Spleen (tissue), 11 donors: ENCODE data around the gene SEMA5B. TPM values are rescaled to one million over a fixed set of nuclear protein-coding genes. Genes with fewer than 3 reads are reported as not detected.

ENCODE experiments used
- DNase-seq: peaks from one replicate; pipeline ENCODE4 v3.0.0-alpha.2; 2020
- H3K27ac ChIP-seq, 8 donors: fragments of 200-600 bp; sonication (generic) in 7 of 8; 1 replicate in 4 of 8; 2 replicates in 4 of 8; pipeline versions ENCODE4 v1.5.0 to v1.8.0; 2016 to 2021; ENCODE audit warnings: inconsistent platforms in 4 of 8, mild to moderate bottlenecking in 4 of 8, moderate library complexity in 1 of 8
- H3K27me3 ChIP-seq, 7 donors: fragments of 200-600 bp; sonication (generic) in 6 of 7; replicated peaks in 1 of 7; 1 replicate in 4 of 7; 2 replicates in 3 of 7; pipeline versions ENCODE4 v1.5.0 to v1.8.0; 2016 to 2021; ENCODE audit warnings: inconsistent platforms in 3 of 7, mild to moderate bottlenecking in 1 of 7
- H3K36me3 ChIP-seq, 6 donors: fragments of 200-600 bp; sonication (generic) in 5 of 6; 1 replicate in 4 of 6; 2 replicates in 2 of 6; pipeline versions ENCODE4 v1.5.0 to v1.8.0; 2016 to 2021; ENCODE audit warnings: inconsistent platforms in 2 of 6
- H3K4me1 ChIP-seq, 6 donors: fragments of 200-600 bp; sonication (generic) in 5 of 6; 1 replicate in 3 of 6; 2 replicates in 3 of 6; pipeline versions ENCODE4 v1.5.0 to v1.8.0; 2016 to 2021; ENCODE audit warnings: inconsistent platforms in 3 of 6
- H3K4me3 ChIP-seq, 8 donors: fragments of 200-600 bp; sonication (generic) in 7 of 8; 1 replicate in 4 of 8; 2 replicates in 4 of 8; pipeline versions ENCODE4 v1.5.0 to v1.8.0; 2016 to 2021; ENCODE audit warnings: inconsistent platforms in 4 of 8, mild to moderate bottlenecking in 4 of 8, moderate library complexity in 2 of 8
- H3K9me3 ChIP-seq, 8 donors: fragments of 200-600 bp; sonication (generic) in 7 of 8; 1 replicate in 4 of 8; 2 replicates in 4 of 8; pipeline versions ENCODE4 v1.5.0 to v1.8.0; 2016 to 2021; ENCODE audit warnings: inconsistent platforms in 4 of 8
- CTCF ChIP-seq, 11 experiments: fragments of 200-600 bp in 7 of 11; fragments of 450-650 bp in 4 of 11; sonication (generic) in 4 of 11; IDR thresholded peaks in 8 of 11; conservative IDR thresholded peaks in 3 of 11; 1 replicate in 7 of 11; 2 replicates in 4 of 11; pipeline versions ENCODE4 v1.4.0 to v1.8.0; 2016 to 2021; ENCODE audit warnings: antibody characterized with exemption in 11 of 11, inconsistent platforms in 4 of 11, mild to moderate bottlenecking in 1 of 11
- POLR2A ChIP-seq, 3 donors: fragments of 450-650 bp; IDR thresholded peaks; one replicate each; pipeline ENCODE4 v1.5.1; 2017; ENCODE audit warnings: antibody characterized with exemption in 3 of 3, mild to moderate bottlenecking in 1 of 3
- POLR2AphosphoS5 ChIP-seq, 3 donors: sonication (generic); formaldehyde crosslinking; IDR thresholded peaks; one replicate each; pipeline ENCODE4 v1.5.1; 2017; ENCODE audit warnings: antibody characterized with exemption in 3 of 3
- WGBS, 5 donors: extraction: QIAGEN DNeasy Blood & Tissue Kit in 3 of 5; methylation state at CpG; one replicate each; pipeline versions ENCODE4 v1.1.5 to v1.1.7; 2013 to 2018; 5-methylcytosine and 5-hydroxymethylcytosine counted together
- intact Hi-C: fragments of 100-400 bp; cut with DNase I; formaldehyde crosslinking; loops from one replicate; pipeline ENCODE4 v1.15.0; 2023; ENCODE audit warnings: low total_unique reads
- polyA plus RNA-seq, 3 donors: library from polyadenylated mRNA; stranded (reverse); fragments of 200-250 nt; gene quantifications; one replicate each; pipeline ENCODE4 v1.2.1, GENCODE V29; 2013
- total RNA-seq, 7 donors: library from RNA; depleted of rRNA in 3 of 7; stranded (reverse); fragments of >200 nt in 3 of 7; fragmentation: NEBNext Ultra II Directional in 4 of 7; extraction: Animal tissue kit (Norgen Biotek cat#: 25700) in 4 of 7; gene quantifications; one replicate each; pipeline versions ENCODE4 v1.1.0 to v1.2.1, GENCODE V29; 2016 to 2021
- donor health status: healthy with polysubstance abuse.
- donor health status: DM: no; HTN: no; CAD: no; lungs with moderate emphysema.
- donor health status: DM: no; HTN: no; CAD: no.
- donor health status: Bipolar disorder and iron deficiency.
- donor health status: healthy.
- donor health status: DM: no; HTN: no; CAD: no.
- donor health status: DM: yes; HTN: yes; CAD: no.

Gene SEMA5B
- total and polyA plus RNA-seq, 10 donors: 0.09 to 0.63 (median 0.41) TPM; not detected in 3

GRCh38 chr3:122893282-122893681 lies 134.3 kb downstream of the SEMA5B start:
- Histone ChIP-seq H3K27me3 (no peaks in the 10 kb centered on the region), H3K36me3 (no peaks in the 10 kb centered on the region), H3K27ac (no peak overlapping the region), H3K4me1 (peaks cover 0 to 19% (median 4%) of the 10 kb centered on the region in 6 donors), H3K9me3 (no peaks in the 10 kb centered on the region), H3K4me3 (no peak overlapping the region)
- 75 to 80% (median 79%) methylated on average over 8 of the region's 8 CpGs for WGBS, 5 donors
- DNase-seq: no peak
- TF ChIP-seq POLR2AphosphoS5 (IDR thresholded peaks at IDR 0.05) (no peak), POLR2A (IDR thresholded peaks at IDR 0.05) (no peak), CTCF (IDR thresholded peaks at IDR 0.05 in 8 of 11, conservative IDR thresholded peaks at IDR 0.05 in 3 of 11) (no peak)
- intact Hi-C loops: no loop called here

GRCh38 chr3:122892118-122892960 lies 135.2 kb downstream of the SEMA5B start:
- 88 to 94% (median 92%) methylated on average over 21 of the region's 21 CpGs for WGBS, 5 donors
- H3K36me3 ChIP-seq: no peaks in the 10 kb centered on the region
- no peak for TF ChIP-seq POLR2A (IDR thresholded peaks at IDR 0.05)
- TF ChIP-seq CTCF (IDR thresholded peaks at IDR 0.05 in 8 of 11, conservative IDR thresholded peaks at IDR 0.05 in 3 of 11): no peak
- no peak for TF ChIP-seq POLR2AphosphoS5 (IDR thresholded peaks at IDR 0.05)

GRCh38 chr3:122890720-122891220 lies 136.8 kb downstream of the SEMA5B start:
- H3K36me3 ChIP-seq: peaks cover 0 to 6% (median 0%) of the 10 kb centered on the region in 6 donors
- no peak overlapping the region for H3K4me3 ChIP-seq
- intact Hi-C loops: no loop called here
- no peak for DNase-seq
- peaks cover 0 to 32% (median 4%) of the 10 kb centered on the region in 6 donors for H3K4me1 ChIP-seq
- no peaks in the 10 kb centered on the region for H3K9me3 ChIP-seq
- no peaks in the 10 kb centered on the region for H3K27me3 ChIP-seq
- WGBS, 5 donors: 88 to 99% (median 93%) methylated on average over 4 of the region's 4 CpGs
- TF ChIP-seq POLR2A (IDR thresholded peaks at IDR 0.05): no peak
- TF ChIP-seq CTCF (IDR thresholded peaks at IDR 0.05 in 8 of 11, conservative IDR thresholded peaks at IDR 0.05 in 3 of 11): no peak
- TF ChIP-seq POLR2AphosphoS5 (IDR thresholded peaks at IDR 0.05): no peak
- no peak overlapping the region for H3K27ac ChIP-seq

More at GRCh38 chr3:122892118-122892960, 135.2 kb downstream of the SEMA5B start:
- DNase-seq: no peak
- intact Hi-C loops: no loop called here
- H3K4me1 ChIP-seq: peaks cover 0 to 21% (median 4%) of the 10 kb centered on the region in 6 donors
- H3K9me3 ChIP-seq: no peaks in the 10 kb centered on the region
- no peak overlapping the region for H3K4me3 ChIP-seq
- no peak overlapping the region for H3K27ac ChIP-seq
- no peaks in the 10 kb centered on the region for H3K27me3 ChIP-seq

- 22 to 25% (median 23%) methylated on average over 6 of the region's 6 CpGs for WGBS, 5 donors
- DNase-seq: no peak
- TF ChIP-seq CTCF (IDR thresholded peaks at IDR 0.05 in 8 of 11, conservative IDR thresholded peaks at IDR 0.05 in 3 of 11): no peak
- TF ChIP-seq POLR2A (IDR thresholded peaks at IDR 0.05): no peak
- TF ChIP-seq POLR2AphosphoS5 (IDR thresholded peaks at IDR 0.05): peak in 1 of 3 donors; percentile 11
- Histone ChIP-seq H3K27ac (no peak overlapping the region), H3K4me1 (peaks cover 0 to 32% (median 4%) of the 10 kb centered on the region in 6 donors), H3K9me3 (no peaks in the 10 kb centered on the region), H3K36me3 (peaks cover 0 to 11% (median 0%) of the 10 kb centered on the region in 6 donors), H3K4me3 (no peak overlapping the region), H3K27me3 (no peaks in the 10 kb centered on the region)
- intact Hi-C loops: no loop called here
Measured at GRCh38 chr3:122890077-122890719, 137.4 kb downstream of the SEMA5B start.
